K562 (cell line): ENCODE results near the gene PTGES3L. TPM values are rescaled to one million over a fixed set of nuclear protein-coding genes. Genes with fewer than 3 reads are reported as not detected.
A peak's percentile ranks its signal among the peaks of the same experiment; 100 is the strongest.

Experiments used
- CSDE1 ChIP-seq, 2 experiments: fragments of 450-650 bp; IDR thresholded peaks; 2 replicates each; pipeline ENCODE4 v1.6.1; 2016; ENCODE audit warnings: mild to moderate bottlenecking in 1 of 2
- KAT7 ChIP-seq: sonication (generic); formaldehyde crosslinking; IDR thresholded peaks from 2 replicates; pipeline ENCODE4 v1.8.0; 2022; ENCODE audit warnings: missing genetic modification reagents, mild to moderate bottlenecking, borderline replicate concordance
- NONO ChIP-seq, 2 experiments: fragments of 200-400 bp in 1 of 2; fragments of 450-650 bp in 1 of 2; formaldehyde crosslinking in 1 of 2; IDR thresholded peaks; 2 replicates each; pipeline ENCODE4 v1.6.1; 2017; ENCODE audit warnings: low read depth in 2 of 2, mild to moderate bottlenecking in 2 of 2, moderate library complexity in 2 of 2, low read length in 1 of 2
- NRF1 ChIP-seq, 2 experiments: fragments of 450-650 bp; IDR thresholded peaks in 1 of 2; conservative IDR thresholded peaks in 1 of 2; 2 replicates each; pipeline ENCODE4 v1.6.1; 2014; ENCODE audit warnings: mild to moderate bottlenecking in 2 of 2
- POLR2AphosphoS5 ChIP-seq: IDR thresholded peaks from 2 replicates; pipeline ENCODE4 v1.6.1; 2011; ENCODE audit warnings: mild to moderate bottlenecking, low read depth, low read length, moderate library complexity; ENCODE audit not compliant: control insufficient read depth, insufficient read depth
- POU5F1 ChIP-seq: fragments of 150-350 bp; IDR thresholded peaks from 2 replicates; pipeline ENCODE4 v1.6.1; 2014; ENCODE audit warnings: borderline replicate concordance, low read length, low read depth, mild to moderate bottlenecking; ENCODE audit not compliant: partially characterized antibody
- RBM17 ChIP-seq: fragments of 200-400 bp; formaldehyde crosslinking; IDR thresholded peaks from 2 replicates; pipeline ENCODE4 v1.6.1; 2017; ENCODE audit warnings: low read depth, mild to moderate bottlenecking, low read length, borderline replicate concordance
- SMAD4 ChIP-seq: fragments of 250-450 bp; sonication (Bioruptor Pico); conservative IDR thresholded peaks from 2 replicates; pipeline ENCODE4 v1.8.0; 2021; ENCODE audit warnings: inconsistent platforms, mild to moderate bottlenecking, moderate library complexity
- TAF9B ChIP-seq: fragments of 450-650 bp; IDR thresholded peaks from 2 replicates; pipeline ENCODE4 v1.6.1; 2018; ENCODE audit warnings: mild to moderate bottlenecking; ENCODE audit not compliant: partially characterized antibody
- YY1 ChIP-seq, 3 experiments: IDR thresholded peaks; 2 replicates each; pipeline ENCODE4 v1.6.1; 2011; ENCODE audit warnings: low read length in 2 of 3, mild to moderate bottlenecking in 2 of 3, moderate library complexity in 2 of 3, borderline replicate concordance in 1 of 3, control low read depth in 1 of 3, low read depth in 1 of 3; ENCODE audit not compliant: insufficient read depth in 3 of 3, insufficient replicate concordance in 2 of 3, control insufficient read depth in 1 of 3, insufficient read length in 1 of 3; ENCODE audit errors: extremely low read depth in 1 of 3
- ZNF668 ChIP-seq: fragments of 250-450 bp; sonication (Bioruptor Pico); IDR thresholded peaks from 2 replicates; pipeline ENCODE4 v1.8.0; 2022; ENCODE audit warnings: mild to moderate bottlenecking, inconsistent platforms
- polyA plus RNA-seq, 8 experiments: library from polyadenylated mRNA; depleted of rRNA in 4 of 8; stranded (reverse) in 5 of 8; unstranded in 3 of 8; fragments of >200 nt; fragmentation: Nextera tagmentation in 2 of 8; fragmentation: Illumina TruSeq in 1 of 8; extraction: Ambion mirVana in 2 of 8; extraction: Trizol in 1 of 8; gene quantifications; 2 replicates each; pipeline versions ENCODE4 v1.2.1 to v1.2.3, GENCODE V29; 2011 to 2014; ENCODE audit warnings: inconsistent platforms in 1 of 8, missing spikeins in 1 of 8
- total RNA-seq, 7 experiments: library from RNA; depleted of rRNA in 6 of 7; stranded (reverse); fragments of >200 nt in 6 of 7; fragmentation: Illumina TruSeq in 2 of 7; extraction: Trizol in 2 of 7; gene quantifications; 2 replicates each; pipeline versions ENCODE4 v1.2.1 to v1.2.3, GENCODE V29; 2011 to 2021; ENCODE audit warnings: low replicate concordance in 1 of 7
- TF ChIP-seq, protein P1 (sequence below): sonication (generic); formaldehyde crosslinking; IDR thresholded peaks from 2 replicates; pipeline ENCODE4 v1.4.0; 2020; ENCODE audit warnings: mild to moderate bottlenecking, missing genetic modification reagents
- TF ChIP-seq, protein P2 (sequence below): sonication (generic); formaldehyde crosslinking; IDR thresholded peaks from 2 replicates; pipeline ENCODE4 v1.8.0; 2023; ENCODE audit warnings: mild to moderate bottlenecking, missing genetic modification reagents
- TF ChIP-seq, protein P3 (sequence below): sonication (generic); formaldehyde crosslinking; IDR thresholded peaks from 2 replicates; pipeline ENCODE4 v1.8.0; 2022; ENCODE audit warnings: mild to moderate bottlenecking, missing genetic modification reagents
- TF ChIP-seq, protein P4 (sequence below): sonication (generic); formaldehyde crosslinking; IDR thresholded peaks from 2 replicates; pipeline ENCODE4 v1.9.0; 2022; ENCODE audit warnings: mild to moderate bottlenecking, missing genetic modification reagents
- TF ChIP-seq, protein P5 (sequence below): fragments of 250-450 bp; sonication (Bioruptor Pico); IDR thresholded peaks from 2 replicates; pipeline ENCODE4 v1.5.0; 2021

Gene PTGES3L
- total and polyA plus RNA-seq, 9 of the 15 experiments (the other 6 are each of a cell fraction or from before 2014, with no cell fraction given), result 6.0 to 16.0 (median 9.6) TPM

DNA sequence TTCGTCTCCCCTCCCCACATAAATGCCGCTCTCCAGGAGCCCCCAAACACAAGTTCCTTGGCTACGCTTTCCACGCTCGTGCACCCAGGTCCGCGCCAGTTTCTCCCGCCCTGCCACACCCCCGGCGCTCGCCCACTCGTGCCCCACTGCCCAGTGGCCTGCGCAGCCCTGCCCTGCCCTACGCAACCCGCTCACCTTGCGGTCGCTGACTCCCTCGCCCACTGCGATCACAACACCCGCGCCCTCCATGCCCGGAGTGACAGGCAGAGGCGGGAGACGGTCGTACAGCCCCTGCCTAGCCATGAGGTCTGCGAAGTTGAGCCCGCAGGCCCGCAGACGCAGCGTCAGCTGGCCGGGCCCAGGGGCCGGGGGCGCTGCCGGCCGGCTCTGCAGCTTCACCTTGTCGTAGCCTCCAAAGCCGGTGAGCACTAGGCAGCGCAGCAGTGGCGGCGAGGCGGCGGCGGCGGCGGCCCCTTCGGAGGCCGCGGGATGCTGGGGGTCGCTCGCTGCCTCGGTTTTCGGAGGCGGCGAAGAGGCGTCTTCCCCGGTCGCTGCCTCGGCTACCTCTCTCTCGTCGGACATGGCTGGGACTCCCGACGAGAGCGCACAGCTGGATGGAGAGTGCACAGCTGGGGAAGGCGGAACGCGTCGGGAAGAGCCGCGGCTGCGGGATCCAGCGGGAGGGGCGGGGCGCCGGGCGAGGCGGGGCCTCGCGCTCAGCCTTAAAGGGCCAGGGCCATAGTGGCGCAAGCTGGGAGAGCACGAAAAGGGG, 42.0 kb upstream of the PTGES3L start, which contains the start of gene VAT1 (continued):
- no peak for TF ChIP-seq POU5F1
- TF ChIP-seq RBM17, result no peak
- TF ChIP-seq, protein P1, sequence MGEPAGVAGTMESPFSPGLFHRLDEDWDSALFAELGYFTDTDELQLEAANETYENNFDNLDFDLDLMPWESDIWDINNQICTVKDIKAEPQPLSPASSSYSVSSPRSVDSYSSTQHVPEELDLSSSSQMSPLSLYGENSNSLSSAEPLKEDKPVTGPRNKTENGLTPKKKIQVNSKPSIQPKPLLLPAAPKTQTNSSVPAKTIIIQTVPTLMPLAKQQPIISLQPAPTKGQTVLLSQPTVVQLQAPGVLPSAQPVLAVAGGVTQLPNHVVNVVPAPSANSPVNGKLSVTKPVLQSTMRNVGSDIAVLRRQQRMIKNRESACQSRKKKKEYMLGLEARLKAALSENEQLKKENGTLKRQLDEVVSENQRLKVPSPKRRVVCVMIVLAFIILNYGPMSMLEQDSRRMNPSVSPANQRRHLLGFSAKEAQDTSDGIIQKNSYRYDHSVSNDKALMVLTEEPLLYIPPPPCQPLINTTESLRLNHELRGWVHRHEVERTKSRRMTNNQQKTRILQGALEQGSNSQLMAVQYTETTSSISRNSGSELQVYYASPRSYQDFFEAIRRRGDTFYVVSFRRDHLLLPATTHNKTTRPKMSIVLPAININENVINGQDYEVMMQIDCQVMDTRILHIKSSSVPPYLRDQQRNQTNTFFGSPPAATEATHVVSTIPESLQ (CRISPR knock-in tag), result peak; percentile 52; the same call in 1 of the 2 replicates
- peak; percentile 88 to 89 for TF ChIP-seq NRF1 (conservative IDR thresholded peaks at IDR 0.05 in 1 of 2, IDR thresholded peaks at IDR 0.05 in 1 of 2)
- TF ChIP-seq ZNF668, result no peak
- TF ChIP-seq, protein P2, sequence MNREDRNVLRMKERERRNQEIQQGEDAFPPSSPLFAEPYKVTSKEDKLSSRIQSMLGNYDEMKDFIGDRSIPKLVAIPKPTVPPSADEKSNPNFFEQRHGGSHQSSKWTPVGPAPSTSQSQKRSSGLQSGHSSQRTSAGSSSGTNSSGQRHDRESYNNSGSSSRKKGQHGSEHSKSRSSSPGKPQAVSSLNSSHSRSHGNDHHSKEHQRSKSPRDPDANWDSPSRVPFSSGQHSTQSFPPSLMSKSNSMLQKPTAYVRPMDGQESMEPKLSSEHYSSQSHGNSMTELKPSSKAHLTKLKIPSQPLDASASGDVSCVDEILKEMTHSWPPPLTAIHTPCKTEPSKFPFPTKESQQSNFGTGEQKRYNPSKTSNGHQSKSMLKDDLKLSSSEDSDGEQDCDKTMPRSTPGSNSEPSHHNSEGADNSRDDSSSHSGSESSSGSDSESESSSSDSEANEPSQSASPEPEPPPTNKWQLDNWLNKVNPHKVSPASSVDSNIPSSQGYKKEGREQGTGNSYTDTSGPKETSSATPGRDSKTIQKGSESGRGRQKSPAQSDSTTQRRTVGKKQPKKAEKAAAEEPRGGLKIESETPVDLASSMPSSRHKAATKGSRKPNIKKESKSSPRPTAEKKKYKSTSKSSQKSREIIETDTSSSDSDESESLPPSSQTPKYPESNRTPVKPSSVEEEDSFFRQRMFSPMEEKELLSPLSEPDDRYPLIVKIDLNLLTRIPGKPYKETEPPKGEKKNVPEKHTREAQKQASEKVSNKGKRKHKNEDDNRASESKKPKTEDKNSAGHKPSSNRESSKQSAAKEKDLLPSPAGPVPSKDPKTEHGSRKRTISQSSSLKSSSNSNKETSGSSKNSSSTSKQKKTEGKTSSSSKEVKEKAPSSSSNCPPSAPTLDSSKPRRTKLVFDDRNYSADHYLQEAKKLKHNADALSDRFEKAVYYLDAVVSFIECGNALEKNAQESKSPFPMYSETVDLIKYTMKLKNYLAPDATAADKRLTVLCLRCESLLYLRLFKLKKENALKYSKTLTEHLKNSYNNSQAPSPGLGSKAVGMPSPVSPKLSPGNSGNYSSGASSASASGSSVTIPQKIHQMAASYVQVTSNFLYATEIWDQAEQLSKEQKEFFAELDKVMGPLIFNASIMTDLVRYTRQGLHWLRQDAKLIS (CRISPR knock-in tag), result 0 out of 2 replicates have a peak, but pooled peaks have one; percentile 26
- 0 out of 4 replicates have a peak, but pooled peaks of 1 of the 2 experiments have one; percentile 59 for TF ChIP-seq NONO (IDR thresholded peaks at IDR 0.05; ENCODE audit: low read depth in 2 of 2, low read length in 1 of 2)
- TF ChIP-seq YY1 (IDR thresholded peaks at IDR 0.05; ENCODE audit: borderline replicate concordance in 1 of 3, control insufficient read depth in 1 of 3, extremely low read depth in 1 of 3, insufficient read depth in 3 of 3, insufficient read length in 1 of 3, insufficient replicate concordance in 2 of 3, low read depth in 1 of 3, low read length in 2 of 3), result peak in 1 of 3 experiments; percentile 9
- TF ChIP-seq, protein P3, sequence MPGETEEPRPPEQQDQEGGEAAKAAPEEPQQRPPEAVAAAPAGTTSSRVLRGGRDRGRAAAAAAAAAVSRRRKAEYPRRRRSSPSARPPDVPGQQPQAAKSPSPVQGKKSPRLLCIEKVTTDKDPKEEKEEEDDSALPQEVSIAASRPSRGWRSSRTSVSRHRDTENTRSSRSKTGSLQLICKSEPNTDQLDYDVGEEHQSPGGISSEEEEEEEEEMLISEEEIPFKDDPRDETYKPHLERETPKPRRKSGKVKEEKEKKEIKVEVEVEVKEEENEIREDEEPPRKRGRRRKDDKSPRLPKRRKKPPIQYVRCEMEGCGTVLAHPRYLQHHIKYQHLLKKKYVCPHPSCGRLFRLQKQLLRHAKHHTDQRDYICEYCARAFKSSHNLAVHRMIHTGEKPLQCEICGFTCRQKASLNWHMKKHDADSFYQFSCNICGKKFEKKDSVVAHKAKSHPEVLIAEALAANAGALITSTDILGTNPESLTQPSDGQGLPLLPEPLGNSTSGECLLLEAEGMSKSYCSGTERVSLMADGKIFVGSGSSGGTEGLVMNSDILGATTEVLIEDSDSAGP (CRISPR knock-in tag), result peak; percentile 93
- TF ChIP-seq, protein P4, sequence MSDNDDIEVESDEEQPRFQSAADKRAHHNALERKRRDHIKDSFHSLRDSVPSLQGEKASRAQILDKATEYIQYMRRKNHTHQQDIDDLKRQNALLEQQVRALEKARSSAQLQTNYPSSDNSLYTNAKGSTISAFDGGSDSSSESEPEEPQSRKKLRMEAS (CRISPR knock-in tag), result peak; percentile 70
- peak; percentile 48; the same call in 1 of the 2 replicates for TF ChIP-seq POLR2AphosphoS5
- TF ChIP-seq, protein P5, sequence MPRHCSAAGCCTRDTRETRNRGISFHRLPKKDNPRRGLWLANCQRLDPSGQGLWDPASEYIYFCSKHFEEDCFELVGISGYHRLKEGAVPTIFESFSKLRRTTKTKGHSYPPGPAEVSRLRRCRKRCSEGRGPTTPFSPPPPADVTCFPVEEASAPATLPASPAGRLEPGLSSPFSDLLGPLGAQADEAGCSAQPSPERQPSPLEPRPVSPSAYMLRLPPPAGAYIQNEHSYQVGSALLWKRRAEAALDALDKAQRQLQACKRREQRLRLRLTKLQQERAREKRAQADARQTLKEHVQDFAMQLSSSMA, result 0 out of 2 replicates have a peak, but pooled peaks have one; percentile 55
- no peak for TF ChIP-seq CSDE1 (IDR thresholded peaks at IDR 0.05)
- TF ChIP-seq SMAD4 (CRISPR knock-in tag), result peak; percentile 62; the same call in 1 of the 2 replicates
- TF ChIP-seq TAF9B, result peak; percentile 59
- 0 out of 2 replicates have a peak, but pooled peaks have one; percentile 57 for TF ChIP-seq KAT7
